IMR-90 (cell line): Measurements from ENCODE around the gene ACE2.
A peak's percentile ranks its signal among the peaks of the same experiment; 100 is the strongest.

Source experiments
- BHLHE40 ChIP-seq: fragments of 150-350 bp; IDR thresholded peaks from 2 replicates; pipeline ENCODE4 v1.6.1; 2016; ENCODE audit warnings: mild to moderate bottlenecking, low read depth, low read length
- CEBPB ChIP-seq: IDR thresholded peaks from 2 replicates; pipeline ENCODE4 v1.6.1; 2012; ENCODE audit warnings: low read depth, low read length, improper control_type of control experiment
- CHD1 ChIP-seq: IDR thresholded peaks from 2 replicates; pipeline ENCODE4 v1.6.1; 2012; ENCODE audit warnings: low read depth, low read length, improper control_type of control experiment
- MAFK ChIP-seq: IDR thresholded peaks from 2 replicates; pipeline ENCODE4 v1.6.1; 2012; ENCODE audit warnings: low read depth, low read length, improper control_type of control experiment
- MAZ ChIP-seq: IDR thresholded peaks from 2 replicates; pipeline ENCODE4 v1.6.1; 2012; ENCODE audit warnings: low read depth, mild to moderate bottlenecking, low read length, improper control_type of control experiment, moderate library complexity, borderline replicate concordance
- MXI1 ChIP-seq: IDR thresholded peaks from 2 replicates; pipeline ENCODE4 v1.6.1; 2012; ENCODE audit warnings: low read depth, mild to moderate bottlenecking, low read length, moderate library complexity, borderline replicate concordance
- NFE2L2 ChIP-seq: fragments of 150-350 bp; IDR thresholded peaks from 2 replicates; pipeline ENCODE4 v1.6.1; 2016; ENCODE audit warnings: low read depth, mild to moderate bottlenecking, low read length
- POLR2A ChIP-seq: IDR thresholded peaks from 2 replicates; pipeline ENCODE4 v1.6.1; 2012; ENCODE audit warnings: mild to moderate bottlenecking, low read depth, low read length
- RAD21 ChIP-seq: IDR thresholded peaks from 2 replicates; pipeline ENCODE4 v1.6.1; 2012; ENCODE audit warnings: low read length, improper control_type of control experiment
- RCOR1 ChIP-seq: IDR thresholded peaks from 2 replicates; pipeline ENCODE4 v1.6.1; 2012; ENCODE audit warnings: mild to moderate bottlenecking, low read length, improper control_type of control experiment; ENCODE audit not compliant: insufficient replicate concordance
- RFX5 ChIP-seq: IDR thresholded peaks from 2 replicates; pipeline ENCODE4 v1.8.0; 2012; ENCODE audit warnings: low read depth, mild to moderate bottlenecking, low read length, moderate library complexity
- TF ChIP-seq, protein P1 (sequence below): conservative IDR thresholded peaks from 2 replicates; pipeline ENCODE4 v1.5.1; 2012; ENCODE audit warnings: mild to moderate bottlenecking, low read depth, low read length, improper control_type of control experiment
- TF ChIP-seq, protein P2 (sequence below): fragments of 150-350 bp; IDR thresholded peaks from 2 replicates; pipeline ENCODE4 v1.6.1; 2016; ENCODE audit warnings: low read depth, mild to moderate bottlenecking, low read length, moderate library complexity, borderline replicate concordance
- TF ChIP-seq, protein P3 (sequence below): fragments of 150-350 bp; IDR thresholded peaks from 2 replicates; pipeline ENCODE4 v1.6.1; 2017; ENCODE audit warnings: mild to moderate bottlenecking, antibody characterized with exemption, low read length, low read depth

DNA sequence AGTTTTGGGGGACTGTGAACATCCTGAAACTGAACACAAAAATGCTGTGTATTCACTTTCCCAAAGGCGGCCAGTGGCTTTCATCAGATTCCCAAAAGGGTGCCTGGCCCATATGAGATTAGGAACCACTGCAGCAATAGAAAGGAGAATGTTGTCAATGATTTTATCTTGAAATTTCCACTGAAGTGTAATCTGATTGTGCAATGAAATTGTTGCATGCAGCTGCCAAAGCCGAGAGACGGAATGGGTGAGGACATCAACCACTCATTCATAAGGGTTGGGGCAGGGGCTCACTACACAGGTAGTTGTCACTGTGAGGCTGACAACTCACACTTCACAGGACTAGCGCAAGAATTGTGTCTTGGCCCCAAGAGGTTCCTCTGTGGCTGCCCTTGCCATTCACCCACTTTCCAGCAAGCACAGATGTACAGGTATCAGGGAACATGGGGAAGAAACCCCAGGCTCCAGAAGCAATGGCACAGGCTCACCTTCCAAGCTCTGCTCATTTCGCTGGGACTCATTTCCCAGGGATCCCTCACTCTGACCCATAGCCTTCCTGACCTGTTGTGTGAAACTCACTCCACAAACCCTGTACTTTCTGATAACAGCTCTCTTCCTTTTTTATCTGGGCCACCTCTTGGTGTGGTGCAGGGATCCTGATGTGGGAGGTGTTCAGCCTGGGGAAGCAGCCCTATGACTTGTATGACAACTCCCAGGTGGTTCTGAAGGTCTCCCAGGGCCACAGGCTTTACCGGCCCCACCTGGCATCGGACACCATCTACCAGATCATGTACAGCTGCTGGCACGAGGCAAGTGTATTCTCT is 51.4 kb downstream of the ACE2 start:
- TF ChIP-seq, protein P1, sequence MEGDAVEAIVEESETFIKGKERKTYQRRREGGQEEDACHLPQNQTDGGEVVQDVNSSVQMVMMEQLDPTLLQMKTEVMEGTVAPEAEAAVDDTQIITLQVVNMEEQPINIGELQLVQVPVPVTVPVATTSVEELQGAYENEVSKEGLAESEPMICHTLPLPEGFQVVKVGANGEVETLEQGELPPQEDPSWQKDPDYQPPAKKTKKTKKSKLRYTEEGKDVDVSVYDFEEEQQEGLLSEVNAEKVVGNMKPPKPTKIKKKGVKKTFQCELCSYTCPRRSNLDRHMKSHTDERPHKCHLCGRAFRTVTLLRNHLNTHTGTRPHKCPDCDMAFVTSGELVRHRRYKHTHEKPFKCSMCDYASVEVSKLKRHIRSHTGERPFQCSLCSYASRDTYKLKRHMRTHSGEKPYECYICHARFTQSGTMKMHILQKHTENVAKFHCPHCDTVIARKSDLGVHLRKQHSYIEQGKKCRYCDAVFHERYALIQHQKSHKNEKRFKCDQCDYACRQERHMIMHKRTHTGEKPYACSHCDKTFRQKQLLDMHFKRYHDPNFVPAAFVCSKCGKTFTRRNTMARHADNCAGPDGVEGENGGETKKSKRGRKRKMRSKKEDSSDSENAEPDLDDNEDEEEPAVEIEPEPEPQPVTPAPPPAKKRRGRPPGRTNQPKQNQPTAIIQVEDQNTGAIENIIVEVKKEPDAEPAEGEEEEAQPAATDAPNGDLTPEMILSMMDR = no peak
- TF ChIP-seq POLR2A (no peak), RAD21 (no peak), MAZ (no peak), RFX5 (no peak), BHLHE40 (no peak), CEBPB (0 out of 2 replicates have a peak, but pooled peaks have one; percentile 20), MXI1 (no peak), NFE2L2 (no peak), MAFK (no peak), RCOR1 (no peak), CHD1 (no peak)
- TF ChIP-seq, protein P2, sequence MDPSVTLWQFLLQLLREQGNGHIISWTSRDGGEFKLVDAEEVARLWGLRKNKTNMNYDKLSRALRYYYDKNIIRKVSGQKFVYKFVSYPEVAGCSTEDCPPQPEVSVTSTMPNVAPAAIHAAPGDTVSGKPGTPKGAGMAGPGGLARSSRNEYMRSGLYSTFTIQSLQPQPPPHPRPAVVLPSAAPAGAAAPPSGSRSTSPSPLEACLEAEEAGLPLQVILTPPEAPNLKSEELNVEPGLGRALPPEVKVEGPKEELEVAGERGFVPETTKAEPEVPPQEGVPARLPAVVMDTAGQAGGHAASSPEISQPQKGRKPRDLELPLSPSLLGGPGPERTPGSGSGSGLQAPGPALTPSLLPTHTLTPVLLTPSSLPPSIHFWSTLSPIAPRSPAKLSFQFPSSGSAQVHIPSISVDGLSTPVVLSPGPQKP = no peak
- TF ChIP-seq, protein P3, sequence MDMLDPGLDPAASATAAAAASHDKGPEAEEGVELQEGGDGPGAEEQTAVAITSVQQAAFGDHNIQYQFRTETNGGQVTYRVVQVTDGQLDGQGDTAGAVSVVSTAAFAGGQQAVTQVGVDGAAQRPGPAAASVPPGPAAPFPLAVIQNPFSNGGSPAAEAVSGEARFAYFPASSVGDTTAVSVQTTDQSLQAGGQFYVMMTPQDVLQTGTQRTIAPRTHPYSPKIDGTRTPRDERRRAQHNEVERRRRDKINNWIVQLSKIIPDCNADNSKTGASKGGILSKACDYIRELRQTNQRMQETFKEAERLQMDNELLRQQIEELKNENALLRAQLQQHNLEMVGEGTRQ = no peak
